Tibial nerve (tissue), 4 donors: ENCODE data around the gene GPRASP1.

Experiments
- CTCF ChIP-seq, 5 experiments: fragments of 200-600 bp in 3 of 5; fragments of 450-650 bp in 2 of 5; sonication (generic) in 3 of 5; IDR thresholded peaks; one replicate each; pipeline ENCODE4 v1.5.1; 2016 to 2019; ENCODE audit warnings: antibody characterized with exemption in 5 of 5, mild to moderate bottlenecking in 3 of 5, moderate library complexity in 2 of 5
- EP300 ChIP-seq, 2 donors: sonication (generic); formaldehyde crosslinking; IDR thresholded peaks; one replicate each; pipeline ENCODE4 v1.6.1; 2017; ENCODE audit warnings: antibody characterized with exemption in 2 of 2, mild to moderate bottlenecking in 1 of 2
- POLR2A ChIP-seq, 2 donors: fragments of 450-650 bp; IDR thresholded peaks; one replicate each; pipeline ENCODE4 v1.6.1; 2017; ENCODE audit warnings: antibody characterized with exemption in 2 of 2, mild to moderate bottlenecking in 2 of 2, moderate library complexity in 2 of 2

GRCh38 chrX:102659790-102660757 lies 8.8 kb downstream of the GPRASP1 start:
- TF ChIP-seq POLR2A (IDR thresholded peaks at IDR 0.05): peak; percentile 20 to 67
- peak in 1 of 5 experiments; percentile 31 for TF ChIP-seq CTCF (IDR thresholded peaks at IDR 0.05)
- TF ChIP-seq EP300 (IDR thresholded peaks at IDR 0.05): peak; percentile 31 to 82
